SK-N-SH (cell line): Measurements from ENCODE around the gene TRIOBP. TPM values are rescaled to one million over a fixed set of nuclear protein-coding genes. Genes with fewer than 3 reads are reported as not detected.

Source experiments
- CTCF ChIA-PET: fragments of 300-600, 350-600 bp; formaldehyde crosslinking; extraction: SDS; loops from one replicate; lab custom pipeline; 2021; lab: Yijun Ruan, JAX
- POLR2A ChIA-PET: fragments of 350-600 bp; sonication (Branson Sonifier 250); formaldehyde crosslinking; extraction: SDS; loops from one replicate; lab custom pipeline; 2020; ENCODE audit warnings: antibody characterized with exemption, inconsistent platforms; lab: Yijun Ruan, JAX
- DNase-seq: peaks from one replicate; pipeline ENCODE4 v3.0.0; 2012
- H2AFZ ChIP-seq: fragments of 200-600 bp; sonication (generic); 2 replicates; pipeline ENCODE4 v1.8.1; 2016; ENCODE audit warnings: antibody characterized with exemption, mild to moderate bottlenecking, low read depth
- H3F3A ChIP-seq: fragments of 200-600 bp; sonication (generic); replicated peaks from 2 replicates; pipeline ENCODE3; 2016; ENCODE audit warnings: antibody characterized with exemption, mild to moderate bottlenecking; ENCODE audit not compliant: insufficient read depth
- H3K27ac ChIP-seq, 2 experiments: fragments of 200-500 bp in 1 of 2; fragments of 200-600 bp in 1 of 2; sonication (Bioruptor generic) in 1 of 2; sonication (generic), shearing (Covaris generic) in 1 of 2; 2 replicates each; pipeline versions ENCODE4 v1.5.1 to v1.6.1; 2014 to 2016; ENCODE audit warnings: low read depth in 2 of 2, inconsistent platforms in 1 of 2, low read length in 1 of 2, mild to moderate bottlenecking in 1 of 2, mixed read lengths in 1 of 2
- H3K27me3 ChIP-seq: fragments of 200-600 bp; sonication (generic), shearing (Covaris generic); 2 replicates; pipeline ENCODE4 v1.6.1; 2016; ENCODE audit warnings: mixed run types; ENCODE audit not compliant: insufficient read depth
- H3K36me3 ChIP-seq, 2 experiments: fragments of 200-500 bp in 1 of 2; fragments of 200-600 bp in 1 of 2; sonication (Bioruptor generic) in 1 of 2; sonication (generic) in 1 of 2; replicated peaks in 1 of 2; 2 replicates each; pipeline versions ENCODE3 to v1.5.1; 2014 to 2016; ENCODE audit warnings: low read length in 1 of 2, mild to moderate bottlenecking in 1 of 2; ENCODE audit not compliant: insufficient read depth in 2 of 2, control insufficient read depth in 1 of 2
- H3K4me1 ChIP-seq, 2 experiments: fragments of 200-500 bp in 1 of 2; fragments of 200-600 bp in 1 of 2; sonication (Bioruptor generic) in 1 of 2; sonication (generic), shearing (Covaris generic) in 1 of 2; 2 replicates each; pipeline versions ENCODE4 v1.5.1 to v1.6.1; 2014 to 2016; ENCODE audit warnings: low read depth in 1 of 2, low read length in 1 of 2, mixed run types in 1 of 2; ENCODE audit not compliant: insufficient read depth in 2 of 2, control insufficient read depth in 1 of 2
- H3K4me2 ChIP-seq: fragments of 200-600 bp; sonication (generic), shearing (Covaris generic); 2 replicates; pipeline ENCODE4 v1.6.1; 2017; ENCODE audit warnings: mixed run types
- H3K4me3 ChIP-seq, 2 experiments: fragments of 200-500 bp in 1 of 2; fragments of 200-600 bp in 1 of 2; sonication (Bioruptor generic) in 1 of 2; sonication (generic), shearing (Covaris generic) in 1 of 2; 2 replicates each; pipeline versions ENCODE4 v1.5.1 to v1.8.1; 2014 to 2016; ENCODE audit warnings: low read depth in 2 of 2, inconsistent platforms in 1 of 2, low read length in 1 of 2, mild to moderate bottlenecking in 1 of 2, mixed read lengths in 1 of 2, moderate library complexity in 1 of 2
- H3K79me2 ChIP-seq: fragments of 200-600 bp; sonication (generic); 2 replicates; pipeline ENCODE4 v1.8.1; 2017; ENCODE audit warnings: mild to moderate bottlenecking; ENCODE audit not compliant: insufficient read depth
- H3K9ac ChIP-seq: fragments of 200-600 bp; sonication (generic); 2 replicates; pipeline ENCODE4 v1.6.1; 2017; ENCODE audit warnings: mixed run types
- H3K9me2 ChIP-seq: fragments of 200-600 bp; sonication (generic); 2 replicates; pipeline ENCODE4 v1.6.1; 2017; ENCODE audit warnings: mixed run types
- H3K9me3 ChIP-seq: fragments of 200-600 bp; sonication (generic); 2 replicates; pipeline ENCODE4 v1.6.1; 2017; ENCODE audit warnings: mixed run types, mild to moderate bottlenecking, moderate library complexity
- H4K20me1 ChIP-seq: fragments of 200-600 bp; sonication (generic); 2 replicates; pipeline ENCODE4 v1.6.1; 2017; ENCODE audit warnings: mild to moderate bottlenecking, mixed run types; ENCODE audit not compliant: insufficient read depth
- EP300 ChIP-seq, 2 experiments: IDR thresholded peaks; 2 replicates each; pipeline versions ENCODE4 v1.4.0 to v1.6.1; 2012; ENCODE audit warnings: borderline replicate concordance in 1 of 2, low read depth in 1 of 2, low read length in 1 of 2
- MXI1 ChIP-seq: IDR thresholded peaks from 2 replicates; pipeline ENCODE4 v1.6.1; 2012; ENCODE audit warnings: mild to moderate bottlenecking, low read depth, low read length, improper control_type of control experiment
- NFIC ChIP-seq: IDR thresholded peaks from 2 replicates; pipeline ENCODE4 v1.4.0; 2012; ENCODE audit warnings: borderline replicate concordance
- NRF1 ChIP-seq: IDR thresholded peaks from 2 replicates; pipeline ENCODE4 v1.6.1; 2012; ENCODE audit warnings: low read depth, mild to moderate bottlenecking, low read length
- POLR2AphosphoS5 ChIP-seq: IDR thresholded peaks from 2 replicates; pipeline ENCODE4 v1.6.1; 2012; ENCODE audit warnings: low read depth, low read length
- RFX5 ChIP-seq: IDR thresholded peaks from 2 replicates; pipeline ENCODE4 v1.6.1; 2012; ENCODE audit warnings: mild to moderate bottlenecking, improper control_type of control experiment, low read length
- RXRA ChIP-seq: IDR thresholded peaks from 2 replicates; pipeline ENCODE4 v1.4.0; 2012; ENCODE audit warnings: low read depth, mild to moderate bottlenecking, borderline replicate concordance
- SIN3A ChIP-seq: IDR thresholded peaks from 2 replicates; pipeline ENCODE4 v1.6.1; 2012; ENCODE audit warnings: low read depth, mild to moderate bottlenecking, low read length, moderate library complexity, borderline replicate concordance
- TEAD4 ChIP-seq: IDR thresholded peaks from 2 replicates; pipeline ENCODE4 v1.4.0; 2012; ENCODE audit warnings: mild to moderate bottlenecking, borderline replicate concordance; ENCODE audit not compliant: insufficient read depth
- WGBS: methylation state at CpG from one replicate; pipeline ENCODE4 v1.1.6; 2017; ENCODE audit warnings: low lambda C conversion rate; 5-methylcytosine and 5-hydroxymethylcytosine counted together
- polyA plus RNA-seq, 3 experiments: library from polyadenylated mRNA; depleted of rRNA; stranded (reverse); fragments of >200 nt; gene quantifications; 2 replicates each; pipeline ENCODE4 v1.2.3, GENCODE V29; 2012
- TF ChIP-seq, protein P1 (sequence below): IDR thresholded peaks from 2 replicates; pipeline ENCODE4 v1.4.0; 2012; ENCODE audit warnings: low read depth
- TF ChIP-seq, protein P2 (sequence below): IDR thresholded peaks from 2 replicates; pipeline ENCODE4 v1.4.0; 2012; ENCODE audit warnings: low read depth, borderline replicate concordance
- TF ChIP-seq, protein P3 (sequence below): fragments of 150-350 bp; IDR thresholded peaks from 2 replicates; pipeline ENCODE4 v1.6.1; 2017; ENCODE audit warnings: antibody characterized with exemption, low read length, low read depth, borderline replicate concordance
- TF ChIP-seq, protein P4 (sequence below): fragments of 150-350 bp; IDR thresholded peaks from 2 replicates; pipeline ENCODE4 v1.6.1; 2016; ENCODE audit warnings: mild to moderate bottlenecking, low read depth, low read length

TRIOBP gene
- polyA plus RNA-seq, 1 of the 3 experiments (the other 2 are of a cell fraction): 43.6 TPM

- H4K20me1 ChIP-seq: peaks cover 47% of the 10 kb centered on the region
- no peaks in the 10 kb centered on the region for H3K9me3 ChIP-seq
- ChIA-PET CTCF (interaction anchor here (0.9 to 1.7 kb wide), 5 partner anchors 20 to 116 kb away, joined by 3 to 8 read pairs (median 4); no protein-coding TSS in a partner anchor), POLR2A (no interaction called here)
- 75% methylated on average over 15 of the region's 16 CpGs for WGBS
- H3K4me2 ChIP-seq: peak overlapping the region; percentile 49
- peaks cover 5 to 6% of the 10 kb centered on the region in 2 experiments for H3K36me3 ChIP-seq
- no peaks in the 10 kb centered on the region for H3K27me3 ChIP-seq
- no peak for TF ChIP-seq TEAD4
- TF ChIP-seq, protein P1, sequence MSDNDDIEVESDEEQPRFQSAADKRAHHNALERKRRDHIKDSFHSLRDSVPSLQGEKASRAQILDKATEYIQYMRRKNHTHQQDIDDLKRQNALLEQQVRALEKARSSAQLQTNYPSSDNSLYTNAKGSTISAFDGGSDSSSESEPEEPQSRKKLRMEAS: no peak
- TF ChIP-seq, protein P2, sequence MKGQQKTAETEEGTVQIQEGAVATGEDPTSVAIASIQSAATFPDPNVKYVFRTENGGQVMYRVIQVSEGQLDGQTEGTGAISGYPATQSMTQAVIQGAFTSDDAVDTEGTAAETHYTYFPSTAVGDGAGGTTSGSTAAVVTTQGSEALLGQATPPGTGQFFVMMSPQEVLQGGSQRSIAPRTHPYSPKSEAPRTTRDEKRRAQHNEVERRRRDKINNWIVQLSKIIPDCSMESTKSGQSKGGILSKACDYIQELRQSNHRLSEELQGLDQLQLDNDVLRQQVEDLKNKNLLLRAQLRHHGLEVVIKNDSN: no peak
- TF ChIP-seq RFX5: no peak
- no peak for TF ChIP-seq POLR2AphosphoS5
- no peak for TF ChIP-seq NFIC
- TF ChIP-seq, protein P3, sequence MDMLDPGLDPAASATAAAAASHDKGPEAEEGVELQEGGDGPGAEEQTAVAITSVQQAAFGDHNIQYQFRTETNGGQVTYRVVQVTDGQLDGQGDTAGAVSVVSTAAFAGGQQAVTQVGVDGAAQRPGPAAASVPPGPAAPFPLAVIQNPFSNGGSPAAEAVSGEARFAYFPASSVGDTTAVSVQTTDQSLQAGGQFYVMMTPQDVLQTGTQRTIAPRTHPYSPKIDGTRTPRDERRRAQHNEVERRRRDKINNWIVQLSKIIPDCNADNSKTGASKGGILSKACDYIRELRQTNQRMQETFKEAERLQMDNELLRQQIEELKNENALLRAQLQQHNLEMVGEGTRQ: no peak
- no peak for TF ChIP-seq EP300 (IDR thresholded peaks at IDR 0.05; ENCODE audit: borderline replicate concordance in 1 of 2, low read depth in 1 of 2, low read length in 1 of 2)
- no peak for TF ChIP-seq NRF1
- no peak for TF ChIP-seq SIN3A
- TF ChIP-seq, protein P4, sequence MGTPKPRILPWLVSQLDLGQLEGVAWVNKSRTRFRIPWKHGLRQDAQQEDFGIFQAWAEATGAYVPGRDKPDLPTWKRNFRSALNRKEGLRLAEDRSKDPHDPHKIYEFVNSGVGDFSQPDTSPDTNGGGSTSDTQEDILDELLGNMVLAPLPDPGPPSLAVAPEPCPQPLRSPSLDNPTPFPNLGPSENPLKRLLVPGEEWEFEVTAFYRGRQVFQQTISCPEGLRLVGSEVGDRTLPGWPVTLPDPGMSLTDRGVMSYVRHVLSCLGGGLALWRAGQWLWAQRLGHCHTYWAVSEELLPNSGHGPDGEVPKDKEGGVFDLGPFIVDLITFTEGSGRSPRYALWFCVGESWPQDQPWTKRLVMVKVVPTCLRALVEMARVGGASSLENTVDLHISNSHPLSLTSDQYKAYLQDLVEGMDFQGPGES: no peak
- no peak for TF ChIP-seq RXRA
- no peak for TF ChIP-seq MXI1
- no peak for DNase-seq
- no peak overlapping the region for H3K9ac ChIP-seq
- H3K9me2 ChIP-seq: no peaks in the 10 kb centered on the region
- H3F3A ChIP-seq: peaks cover 22% of the 10 kb centered on the region
- no peak overlapping the region for H3K4me3 ChIP-seq
- H3K27ac ChIP-seq: peak overlapping the region; percentile 77 to 96
- peaks cover 40 to 61% of the 10 kb centered on the region in 2 experiments for H3K4me1 ChIP-seq
- H3K79me2 ChIP-seq: peaks cover 78% of the 10 kb centered on the region
- no peak overlapping the region for H2AFZ ChIP-seq
These were observed 53.2 kb downstream of the TRIOBP start for GRCh38 chr22:37749831-37750595.
